Testis (tissue), 3 donors: Measurements from ENCODE around the gene ELOVL1. TPM values are rescaled to one million over a fixed set of nuclear protein-coding genes. Genes with fewer than 3 reads are reported as not detected.

Source experiments
- DNase-seq: peaks from one replicate; pipeline ENCODE4 v3.0.0-alpha.2; 2019
- H3K27ac ChIP-seq, 2 donors: fragments of 200-600 bp; sonication (generic); one replicate each; pipeline ENCODE4 v1.5.1; 2019
- H3K27me3 ChIP-seq: fragments of 200-600 bp; sonication (generic); one replicate; pipeline ENCODE4 v1.5.1; 2019
- H3K36me3 ChIP-seq: fragments of 200-600 bp; sonication (generic); one replicate; pipeline ENCODE4 v1.5.1; 2017; ENCODE audit warnings: low read depth; ENCODE audit errors: missing control alignments
- H3K4me1 ChIP-seq: fragments of 200-600 bp; sonication (generic); one replicate; pipeline ENCODE4 v1.5.1; 2019
- H3K4me3 ChIP-seq, 2 donors: fragments of 200-600 bp; sonication (generic); one replicate each; pipeline ENCODE4 v1.5.1; 2017 to 2019
- H3K9me3 ChIP-seq: fragments of 200-600 bp; sonication (generic); one replicate; pipeline ENCODE4 v1.5.1; 2017
- CTCF ChIP-seq, 3 experiments: fragments of 450-650 bp in 2 of 3; fragments of 200-600 bp in 1 of 3; sonication (generic) in 1 of 3; IDR thresholded peaks; one replicate each; pipeline ENCODE4 v1.5.1; 2016 to 2019; ENCODE audit warnings: antibody characterized with exemption in 3 of 3, mild to moderate bottlenecking in 2 of 3, moderate library complexity in 1 of 3
- POLR2A ChIP-seq: fragments of 450-650 bp; IDR thresholded peaks from one replicate; pipeline ENCODE4 v1.6.1; 2017; ENCODE audit warnings: antibody characterized with exemption, mild to moderate bottlenecking, moderate library complexity
- WGBS, 2 donors: methylation state at CpG; one replicate each; pipeline ENCODE4 v1.1.5; 2018; 5-methylcytosine and 5-hydroxymethylcytosine counted together
- intact Hi-C: fragments of 100-400 bp; cut with DNase I; formaldehyde crosslinking; loops from one replicate; pipeline ENCODE4 v1.15.1; 2023; ENCODE audit warnings: low total_unique reads
- polyA plus RNA-seq: library from polyadenylated mRNA; stranded (reverse); fragments of 350-450 nt; fragmentation: Illumina TruSeq; extraction: RNeasy Lipid Tissue Mini Kit (QIAGEN cat#74804); gene quantifications from one replicate; pipeline ENCODE4 v1.2.3, GENCODE V29; 2014; ENCODE audit warnings: low read depth, low replicate concordance; ENCODE audit not compliant: insufficient read depth
- total RNA-seq, 2 donors: library from RNA; depleted of rRNA; stranded (reverse); fragments of >200 nt; gene quantifications; one replicate each; pipeline ENCODE4 v1.2.3, GENCODE V29; 2016

ELOVL1 gene
- total and polyA plus RNA-seq, 3 donors from 2014 or later = 30.6 to 51.5 (median 40.1) TPM

GRCh38 chr1:43383449-43383848 lies 15.6 kb upstream of the ELOVL1 start:
- Histone ChIP-seq H3K27ac (no peak overlapping the region), H3K27me3 (no peaks in the 10 kb centered on the region), H3K9me3 (no peaks in the 10 kb centered on the region), H3K4me1 (peaks cover 19% of the 10 kb centered on the region), H3K36me3 (no peaks in the 10 kb centered on the region), H3K4me3 (no peak overlapping the region)
- no peak for DNase-seq
- no peak for TF ChIP-seq CTCF (IDR thresholded peaks at IDR 0.05)
- no peak for TF ChIP-seq POLR2A
- intact Hi-C loops = no loop called here
- WGBS, 2 donors = 94% methylated on average over 2 of the region's 2 CpGs

- TF ChIP-seq POLR2A (no peak), CTCF (IDR thresholded peaks at IDR 0.05) (no peak)
- Histone ChIP-seq H3K9me3 (no peaks in the 10 kb centered on the region), H3K27ac (peak overlapping the region; percentile 18 to 26), H3K4me1 (peaks cover 16% of the 10 kb centered on the region), H3K36me3 (no peaks in the 10 kb centered on the region), H3K4me3 (no peak overlapping the region), H3K27me3 (no peaks in the 10 kb centered on the region)
- peak; percentile 45 for DNase-seq
- intact Hi-C loops = no loop called here
- WGBS, 2 donors = 36 to 45% methylated on average over 6 of the region's 6 CpGs
Observed at GRCh38 chr1:43382027-43382779, 14.4 kb upstream of the ELOVL1 start.

- Histone ChIP-seq H3K27ac (peak overlapping the region; percentile 4 to 26), H3K4me1 (peaks cover 16% of the 10 kb centered on the region), H3K4me3 (no peak overlapping the region), H3K9me3 (no peaks in the 10 kb centered on the region), H3K36me3 (no peaks in the 10 kb centered on the region), H3K27me3 (no peaks in the 10 kb centered on the region)
- intact Hi-C loops = no loop called here
- no peak for DNase-seq
- WGBS, 2 donors = 51 to 70% methylated on average over 3 of the region's 3 CpGs
- no peak for TF ChIP-seq CTCF (IDR thresholded peaks at IDR 0.05)
- TF ChIP-seq POLR2A = no peak
Observed at GRCh38 chr1:43381612-43382011, 13.8 kb upstream of the ELOVL1 start.

- H3K27ac ChIP-seq = no peak overlapping the region
- WGBS, 2 donors = 88 to 94% methylated on average over 1 of the region's 1 CpG
- no peaks in the 10 kb centered on the region for H3K9me3 ChIP-seq
- H3K36me3 ChIP-seq = no peaks in the 10 kb centered on the region
- H3K4me3 ChIP-seq = no peak overlapping the region
- no peaks in the 10 kb centered on the region for H3K27me3 ChIP-seq
- no peak for DNase-seq
- TF ChIP-seq CTCF (IDR thresholded peaks at IDR 0.05) (no peak), POLR2A (no peak)
- peaks cover 16% of the 10 kb centered on the region for H3K4me1 ChIP-seq
- intact Hi-C loops = no loop called here
Observed at GRCh38 chr1:43379476-43379875, 11.7 kb upstream of the ELOVL1 start.

- Histone ChIP-seq H3K4me1 (peaks cover 16% of the 10 kb centered on the region), H3K27ac (no peak overlapping the region), H3K36me3 (no peaks in the 10 kb centered on the region), H3K27me3 (no peaks in the 10 kb centered on the region), H3K9me3 (no peaks in the 10 kb centered on the region), H3K4me3 (no peak overlapping the region)
- no peak for TF ChIP-seq POLR2A
- TF ChIP-seq CTCF (IDR thresholded peaks at IDR 0.05) = no peak
- DNase-seq = no peak
- WGBS, 2 donors = 94 to 96% methylated on average over 1 of the region's 1 CpG
- intact Hi-C loops = no loop called here
Observed at GRCh38 chr1:43377831-43378230, 10.0 kb upstream of the ELOVL1 start.
